AG09309 (cell line): Measurements from ENCODE around the gene PAX8.

Experiments used
- DNase-seq: peaks from one replicate; pipeline ENCODE4 v3.0.0-alpha.2; 2010; ENCODE audit warnings: low read depth
- H3K4me3 ChIP-seq: 2 replicates; pipeline ENCODE4 v1.5.1; 2011; ENCODE audit warnings: mild to moderate bottlenecking, low read depth, low read length, moderate library complexity; ENCODE audit not compliant: control insufficient read depth
- CTCF ChIP-seq: IDR thresholded peaks from 2 replicates; pipeline ENCODE4 v1.5.1; 2011; ENCODE audit warnings: mild to moderate bottlenecking, low read depth, low read length, inconsistent platforms; ENCODE audit not compliant: insufficient read depth, control insufficient read depth; ENCODE audit errors: missing control alignments

The PAX8 gene

GRCh38 chr2:113198790-113199612 is 79.7 kb downstream of the PAX8 start:
- no peak for DNase-seq
- peak; percentile 70 for TF ChIP-seq CTCF
- peak overlapping the region; percentile 48 for H3K4me3 ChIP-seq

- no peak for DNase-seq
- H3K4me3 ChIP-seq, result peak overlapping the region; percentile 48
Observed at GRCh38 chr2:113198048-113198789, 80.5 kb downstream of the PAX8 start.

GRCh38 chr2:113197347-113198047 is 81.2 kb downstream of the PAX8 start:
- no peak overlapping the region for H3K4me3 ChIP-seq
- no peak for TF ChIP-seq CTCF
- no peak for DNase-seq

More at GRCh38 chr2:113198048-113198789, 80.5 kb downstream of the PAX8 start:
- TF ChIP-seq CTCF, result no peak

GRCh38 chr2:113196839-113197238 is 81.9 kb downstream of the PAX8 start:
- no peak for TF ChIP-seq CTCF
- H3K4me3 ChIP-seq, result no peak overlapping the region
- no peak for DNase-seq

GRCh38 chr2:113195923-113196501 is 82.7 kb downstream of the PAX8 start:
- TF ChIP-seq CTCF, result no peak

GRCh38 chr2:113192459-113193100 is 86.1 kb downstream of the PAX8 start:
- H3K4me3 ChIP-seq, result no peak overlapping the region
- DNase-seq, result no peak
- TF ChIP-seq CTCF, result no peak

More at GRCh38 chr2:113195923-113196501, 82.7 kb downstream of the PAX8 start:
- no peak overlapping the region for H3K4me3 ChIP-seq
- no peak for DNase-seq
